AG09309 (cell line): ENCODE data around the gene KLHDC1.
"Not testable (repeated sequence)": the region's sequence is repeated elsewhere in the genome, so short reads cannot be mapped to it uniquely, and the experiment has no call there.

Source experiments
- DNase-seq: peaks from one replicate; pipeline ENCODE4 v3.0.0-alpha.2; 2010; ENCODE audit warnings: low read depth
- H3K4me3 ChIP-seq: 2 replicates; pipeline ENCODE4 v1.5.1; 2011; ENCODE audit warnings: mild to moderate bottlenecking, low read depth, low read length, moderate library complexity; ENCODE audit not compliant: control insufficient read depth
- CTCF ChIP-seq: IDR thresholded peaks from 2 replicates; pipeline ENCODE4 v1.5.1; 2011; ENCODE audit warnings: mild to moderate bottlenecking, low read depth, low read length, inconsistent platforms; ENCODE audit not compliant: insufficient read depth, control insufficient read depth; ENCODE audit errors: missing control alignments

KLHDC1 gene

DNA sequence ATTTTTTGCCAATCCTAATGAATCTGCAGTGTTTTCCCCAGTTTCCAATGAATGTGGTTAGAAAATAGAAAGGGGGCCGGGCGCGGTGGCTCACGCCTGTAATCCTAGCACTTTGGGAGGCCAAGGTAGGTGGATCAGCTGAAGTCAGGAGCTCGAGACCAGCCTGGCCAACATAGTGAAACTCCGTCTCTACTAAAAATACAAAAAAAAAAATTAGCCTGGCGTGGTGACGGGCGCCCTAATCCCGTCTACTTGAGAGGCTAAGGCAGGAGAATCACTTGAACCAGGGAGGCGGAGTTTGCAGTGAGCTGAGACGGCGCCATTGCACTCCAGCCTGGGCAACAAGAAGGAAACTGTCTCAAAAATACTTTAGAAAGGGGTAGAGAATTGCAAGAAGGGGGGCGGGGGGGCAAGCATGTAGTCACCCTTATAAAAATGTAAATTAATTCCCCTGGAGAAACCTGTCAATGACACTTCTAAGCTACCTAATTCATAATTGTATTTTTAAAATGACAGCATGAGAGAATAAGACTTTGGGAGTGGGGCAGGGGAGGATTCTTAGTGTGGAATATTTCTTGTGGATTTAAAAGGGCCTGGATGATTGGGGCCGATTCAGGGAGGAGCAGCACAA is 76.8 kb downstream of the KLHDC1 start:
- no peak for TF ChIP-seq CTCF
- H3K4me3 ChIP-seq, result peak overlapping the region; percentile 93
- no peak for DNase-seq

GRCh38 chr14:49770212-49770817 is 77.4 kb downstream of the KLHDC1 start:
- no peak for DNase-seq
- no peak overlapping the region for H3K4me3 ChIP-seq
- no peak for TF ChIP-seq CTCF

DNA sequence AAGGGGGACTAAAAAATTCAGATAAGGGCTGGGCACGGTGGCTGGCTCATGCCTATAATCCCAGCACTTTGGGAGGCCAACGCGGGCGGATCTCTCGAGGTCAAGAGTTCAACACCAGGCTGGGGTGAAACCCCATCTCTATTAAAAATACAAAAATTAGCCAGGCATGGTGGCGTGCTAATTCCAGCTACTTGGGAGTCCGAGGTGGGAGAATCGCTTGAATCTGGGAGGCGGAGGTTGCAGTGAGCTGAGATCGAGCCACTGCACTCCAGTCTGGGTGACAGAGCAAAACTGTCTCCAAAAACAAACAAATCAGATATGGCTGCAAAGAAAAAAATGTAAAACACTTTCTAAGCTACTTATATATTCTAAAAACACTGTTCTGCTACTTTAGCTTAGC is 78.8 kb downstream of the KLHDC1 start:
- not testable (repeated sequence) for H3K4me3 ChIP-seq, DNase-seq

DNA sequence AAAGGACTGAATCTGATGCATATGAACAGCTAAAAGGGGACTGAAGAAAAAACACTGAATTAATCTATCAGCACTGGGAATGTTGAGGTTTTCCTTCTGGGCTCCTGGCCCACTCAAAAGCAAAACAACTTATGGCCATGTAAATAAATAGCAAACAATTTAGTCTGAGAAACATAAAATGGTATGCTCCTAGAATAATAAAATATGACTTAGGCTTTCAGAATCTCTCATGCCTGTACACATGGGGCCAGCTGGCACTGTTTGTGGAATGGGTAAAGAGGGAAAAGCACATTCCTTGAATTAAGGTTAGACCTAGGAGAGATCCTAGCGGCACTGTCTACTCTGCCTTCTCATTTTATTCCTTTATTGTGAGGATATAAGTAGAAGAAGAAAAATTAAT is 81.2 kb downstream of the KLHDC1 start:
- no peak overlapping the region for H3K4me3 ChIP-seq
- no peak for DNase-seq
- TF ChIP-seq CTCF, result no peak

GRCh38 chr14:49778421-49778820 is 85.5 kb downstream of the KLHDC1 start:
- no peak for TF ChIP-seq CTCF
- H3K4me3 ChIP-seq, result no peak overlapping the region
- no peak for DNase-seq

- not testable (repeated sequence) for DNase-seq
Measured at GRCh38 chr14:49781040-49781439, 88.1 kb downstream of the KLHDC1 start.

DNA sequence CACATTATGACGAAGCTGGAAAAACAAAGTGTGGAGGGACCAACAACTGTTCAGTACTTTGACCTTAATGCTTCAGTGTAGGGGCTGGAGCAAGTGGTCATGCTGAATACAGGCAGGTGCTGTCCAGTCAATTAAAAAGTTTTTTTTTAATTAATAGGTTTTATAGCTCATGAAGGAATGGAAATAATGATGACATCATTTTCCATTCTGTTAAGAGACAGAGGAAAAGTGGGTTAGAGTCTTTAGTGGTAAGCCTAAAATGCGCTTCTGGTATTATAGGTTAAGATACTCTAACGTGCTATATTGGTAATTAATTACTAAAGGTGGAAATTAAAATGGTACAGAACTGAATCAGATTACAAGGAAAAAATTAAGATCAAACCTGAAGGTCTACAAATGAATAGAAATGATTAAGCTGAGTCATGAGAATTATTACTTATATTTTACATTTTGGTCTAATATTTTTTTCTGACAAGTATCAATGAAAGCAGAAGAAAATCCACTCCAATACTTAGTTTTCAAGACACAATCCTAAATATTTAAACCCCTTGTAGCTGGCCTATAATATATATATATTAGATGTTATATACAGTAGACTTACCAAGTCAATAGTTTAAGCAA is 90.6 kb downstream of the KLHDC1 start:
- no peak overlapping the region for H3K4me3 ChIP-seq
- no peak for TF ChIP-seq CTCF
- no peak for DNase-seq

More at GRCh38 chr14:49781040-49781439, 88.1 kb downstream of the KLHDC1 start:
- not testable (repeated sequence) for H3K4me3 ChIP-seq
